Thyroid gland (tissue), 4 donors: ENCODE data around the gene FGFR4.

Source experiments
- CTCF ChIP-seq, 6 experiments: fragments of 200-600 bp in 3 of 6; fragments of 450-650 bp in 3 of 6; sonication (generic) in 3 of 6; IDR thresholded peaks; one replicate each; pipeline ENCODE4 v1.5.1; 2016 to 2019; ENCODE audit warnings: antibody characterized with exemption in 6 of 6, mild to moderate bottlenecking in 2 of 6, inconsistent platforms in 1 of 6, moderate library complexity in 1 of 6
- POLR2A ChIP-seq, 2 donors: fragments of 450-650 bp; IDR thresholded peaks; one replicate each; pipeline ENCODE4 v1.6.1; 2017; ENCODE audit warnings: antibody characterized with exemption in 2 of 2, mild to moderate bottlenecking in 2 of 2, moderate library complexity in 1 of 2

- no peak for TF ChIP-seq CTCF (IDR thresholded peaks at IDR 0.05)
- TF ChIP-seq POLR2A (IDR thresholded peaks at IDR 0.05) = no peak
Measured at GRCh38 chr5:177049285-177049684, 37.4 kb upstream of the FGFR4 start.
